Keratinocyte (primary cell): ENCODE measurements around the gene CLRN2.

ENCODE experiments used
- EZH2 ChIP-seq: IDR thresholded peaks from one replicate; pipeline ENCODE4 v1.6.1; 2012; ENCODE audit warnings: inconsistent platforms, mild to moderate bottlenecking, low read length, moderate library complexity
- TF ChIP-seq, protein P1 (sequence below), 3 experiments: IDR thresholded peaks in 1 of 3; conservative IDR thresholded peaks in 1 of 3; optimal IDR thresholded peaks in 1 of 3; 2 replicates in 2 of 3; 3 replicates in 1 of 3; pipeline versions ENCODE3 to v1.5.1; 2011; ENCODE audit warnings: low read length in 3 of 3, mild to moderate bottlenecking in 3 of 3, moderate library complexity in 2 of 3, control low read depth in 1 of 3, inconsistent platforms in 1 of 3; ENCODE audit not compliant: insufficient read depth in 2 of 3; ENCODE audit errors: extremely low read depth in 1 of 3

DNA sequence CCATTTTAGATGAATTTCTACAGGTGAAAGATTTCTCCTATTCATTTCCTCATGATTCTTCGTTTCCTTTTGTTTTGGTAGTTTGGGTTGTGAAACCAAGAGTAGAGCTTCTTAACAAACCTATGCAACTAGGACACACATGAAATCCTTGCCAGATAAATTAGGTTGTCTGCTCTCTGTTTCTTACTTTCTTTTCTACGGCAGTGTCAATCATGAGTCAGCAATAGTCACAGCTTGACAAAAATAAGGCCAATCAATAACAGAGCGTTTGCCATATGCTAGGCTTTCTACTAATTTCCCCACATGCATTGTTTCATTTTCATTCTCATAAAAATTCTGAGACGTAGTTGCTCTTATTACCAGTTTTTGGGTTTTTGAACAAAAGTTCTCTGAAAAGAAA, 20.3 kb downstream of the CLRN2 start:
- TF ChIP-seq, protein P1, sequence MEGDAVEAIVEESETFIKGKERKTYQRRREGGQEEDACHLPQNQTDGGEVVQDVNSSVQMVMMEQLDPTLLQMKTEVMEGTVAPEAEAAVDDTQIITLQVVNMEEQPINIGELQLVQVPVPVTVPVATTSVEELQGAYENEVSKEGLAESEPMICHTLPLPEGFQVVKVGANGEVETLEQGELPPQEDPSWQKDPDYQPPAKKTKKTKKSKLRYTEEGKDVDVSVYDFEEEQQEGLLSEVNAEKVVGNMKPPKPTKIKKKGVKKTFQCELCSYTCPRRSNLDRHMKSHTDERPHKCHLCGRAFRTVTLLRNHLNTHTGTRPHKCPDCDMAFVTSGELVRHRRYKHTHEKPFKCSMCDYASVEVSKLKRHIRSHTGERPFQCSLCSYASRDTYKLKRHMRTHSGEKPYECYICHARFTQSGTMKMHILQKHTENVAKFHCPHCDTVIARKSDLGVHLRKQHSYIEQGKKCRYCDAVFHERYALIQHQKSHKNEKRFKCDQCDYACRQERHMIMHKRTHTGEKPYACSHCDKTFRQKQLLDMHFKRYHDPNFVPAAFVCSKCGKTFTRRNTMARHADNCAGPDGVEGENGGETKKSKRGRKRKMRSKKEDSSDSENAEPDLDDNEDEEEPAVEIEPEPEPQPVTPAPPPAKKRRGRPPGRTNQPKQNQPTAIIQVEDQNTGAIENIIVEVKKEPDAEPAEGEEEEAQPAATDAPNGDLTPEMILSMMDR (optimal IDR thresholded peaks at IDR 0.05 in 1 of 3, IDR thresholded peaks at IDR 0.05 in 1 of 3, conservative IDR thresholded peaks at IDR 0.05 in 1 of 3; ENCODE audit: extremely low read depth in 1 of 3, insufficient read depth in 2 of 3, low read length in 3 of 3) = no peak
- TF ChIP-seq EZH2 = no peak
